Measurements from ENCODE around the gene MZT2A.
"Not testable (repeated sequence)": the region's sequence is repeated elsewhere in the genome, so short reads cannot be mapped to it uniquely, and the experiment has no call there.

DNA sequence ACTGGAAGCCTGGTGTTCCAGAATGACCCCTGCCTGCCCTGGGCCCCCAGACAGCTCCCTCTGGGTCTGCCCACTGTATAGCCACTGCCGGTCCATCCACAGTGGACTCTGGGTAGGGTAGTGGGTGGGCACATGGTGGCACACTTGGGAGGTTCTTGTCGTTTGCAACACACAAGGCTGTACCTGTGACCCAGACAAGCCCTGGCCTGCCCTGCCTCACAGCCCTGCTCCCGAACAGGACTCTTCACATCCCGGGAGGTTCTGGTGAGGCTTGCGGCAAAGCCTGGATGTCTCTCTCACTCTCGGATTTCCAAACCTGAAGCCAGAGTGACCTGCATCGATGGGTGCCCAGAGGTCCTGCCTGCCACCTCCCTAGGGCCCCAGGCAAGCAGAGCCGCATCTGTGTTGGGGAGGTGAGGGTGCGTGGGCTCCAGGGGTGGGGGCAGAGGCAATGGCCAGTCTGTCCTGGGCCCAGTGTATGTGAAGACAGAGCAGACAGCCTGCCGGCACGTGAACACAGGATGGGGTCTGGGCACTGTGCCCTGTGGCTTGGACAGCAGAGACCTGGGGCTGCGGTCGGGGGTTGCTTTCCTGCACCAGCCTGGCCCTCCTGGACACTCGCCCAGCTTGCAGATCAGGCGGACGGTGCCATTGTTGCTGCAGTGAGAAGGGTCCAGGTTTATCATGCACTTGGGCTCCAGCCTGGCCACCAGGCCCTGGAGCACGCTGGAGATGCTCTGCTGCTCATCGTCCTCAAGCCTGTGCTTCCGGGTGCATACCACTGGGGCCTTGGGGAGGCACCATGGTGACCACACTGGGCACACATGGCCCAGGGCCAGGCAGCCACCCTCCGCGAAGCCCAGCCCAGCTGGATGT is 44.0 kb upstream of the MZT2A start:
- TF ChIP-seq EZH2 (IDR thresholded peaks at IDR 0.05); POLR2AphosphoS5 (IDR thresholded peaks at IDR 0.05; ENCODE audit: borderline replicate concordance, low read depth, low read length); FOXP2 (optimal IDR thresholded peaks at IDR 0.05; ENCODE audit: control extremely low read depth, extremely low read length, insufficient read depth): not testable (repeated sequence)
